GM21367 (cell line): ENCODE measurements around the gene CDC42SE2.
A peak's percentile ranks its signal among the peaks of the same experiment; 100 is the strongest.
"Not testable (repeated sequence)": the region's sequence is repeated elsewhere in the genome, so short reads cannot be mapped to it uniquely, and the experiment has no call there.

ENCODE experiments used
- ATAC-seq: cut with Tn5 transposase; IDR thresholded peaks from one replicate; pipeline ENCODE4 v1.9.1; 2021; ENCODE audit not compliant: unreplicated experiment

CDC42SE2 gene

GRCh38 chr5:131277875-131278740, 14.3 kb downstream of the CDC42SE2 start:
- no peak for ATAC-seq

- not testable (repeated sequence) for ATAC-seq
Measured at GRCh38 chr5:131278741-131279124, 14.9 kb downstream of the CDC42SE2 start.

- ATAC-seq, result peak; percentile 28
Measured at GRCh38 chr5:131279204-131279603, 15.4 kb downstream of the CDC42SE2 start.

GRCh38 chr5:131280417-131280816, 16.6 kb downstream of the CDC42SE2 start:
- ATAC-seq, result no peak

GRCh38 chr5:131281133-131281867, 17.4 kb downstream of the CDC42SE2 start:
- peak; percentile 35 for ATAC-seq

- ATAC-seq, result no peak
Measured at GRCh38 chr5:131281868-131282234, 18.0 kb downstream of the CDC42SE2 start.

GRCh38 chr5:131282235-131282634, 18.4 kb downstream of the CDC42SE2 start:
- ATAC-seq, result no peak

GRCh38 chr5:131285703-131286399, 22.0 kb downstream of the CDC42SE2 start:
- ATAC-seq, result no peak

- no peak for ATAC-seq
Measured at GRCh38 chr5:131286400-131286715, 22.5 kb downstream of the CDC42SE2 start.

GRCh38 chr5:131288328-131288727, 24.5 kb downstream of the CDC42SE2 start:
- ATAC-seq, result no peak

GRCh38 chr5:131289738-131290137, 25.9 kb downstream of the CDC42SE2 start:
- no peak for ATAC-seq

- ATAC-seq, result no peak
Measured at GRCh38 chr5:131296213-131296672, 32.4 kb downstream of the CDC42SE2 start.

GRCh38 chr5:131297886-131298285, 34.0 kb downstream of the CDC42SE2 start:
- ATAC-seq, result no peak

- no peak for ATAC-seq
Measured at GRCh38 chr5:131299465-131299864, 35.6 kb downstream of the CDC42SE2 start.

GRCh38 chr5:131302506-131302905, 38.7 kb downstream of the CDC42SE2 start:
- ATAC-seq, result no peak

- ATAC-seq, result no peak
Measured at GRCh38 chr5:131303537-131303936, 39.7 kb downstream of the CDC42SE2 start.

GRCh38 chr5:131304414-131304813, 40.6 kb downstream of the CDC42SE2 start:
- ATAC-seq, result no peak

- no peak for ATAC-seq
Measured at GRCh38 chr5:131305138-131305689, 41.4 kb downstream of the CDC42SE2 start.

- no peak for ATAC-seq
Measured at GRCh38 chr5:131305906-131306305, 42.1 kb downstream of the CDC42SE2 start.

GRCh38 chr5:131312235-131312772, 48.5 kb downstream of the CDC42SE2 start:
- ATAC-seq, result not testable (repeated sequence)

GRCh38 chr5:131316026-131316425, 52.2 kb downstream of the CDC42SE2 start:
- no peak for ATAC-seq
